Ovary (tissue), 3 donors: ENCODE results near the gene FADS2.

ENCODE experiments used
- CTCF ChIP-seq, 3 donors: fragments of 450-650 bp in 2 of 3; fragments of 200-600 bp in 1 of 3; IDR thresholded peaks; one replicate each; pipeline versions ENCODE4 v1.5.1 to v1.8.0; 2016 to 2022; ENCODE audit warnings: antibody characterized with exemption in 3 of 3, mild to moderate bottlenecking in 1 of 3
- EP300 ChIP-seq: sonication (generic); formaldehyde crosslinking; IDR thresholded peaks from one replicate; pipeline ENCODE4 v1.6.1; 2017; ENCODE audit warnings: antibody characterized with exemption
- POLR2A ChIP-seq: fragments of 450-650 bp; IDR thresholded peaks from one replicate; pipeline ENCODE4 v1.6.1; 2017; ENCODE audit warnings: antibody characterized with exemption, mild to moderate bottlenecking, moderate library complexity
- donor health status: DM: no; HTN: no; CAD: no.

DNA sequence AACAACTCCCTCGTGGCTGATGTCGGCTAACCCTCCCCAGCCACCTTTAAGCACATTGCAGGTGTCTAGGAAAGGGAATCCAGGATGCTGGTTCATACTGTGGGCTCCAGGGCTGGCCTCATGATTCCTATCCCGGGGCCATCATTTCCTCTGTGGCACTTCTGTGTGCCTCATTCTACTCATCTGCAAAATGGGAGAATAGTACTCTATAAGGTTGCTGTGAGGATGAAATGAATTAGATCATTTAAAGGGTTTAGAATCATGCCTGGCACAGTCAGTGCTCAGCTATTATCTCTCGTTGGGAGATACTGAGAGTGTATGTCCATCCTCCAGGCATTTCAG, 67.6 kb downstream of the FADS2 start:
- TF ChIP-seq CTCF (IDR thresholded peaks at IDR 0.05) (no peak), POLR2A (no peak), EP300 (no peak)
